VCaP (cell line): ENCODE results near the gene NSUN2.

Experiments
- H3K27ac ChIP-seq: fragments of 450-650 bp; 2 replicates; pipeline ENCODE4 v1.5.1; 2017
- CTCF ChIP-seq: fragments of 450-650 bp; conservative IDR thresholded peaks from 2 replicates; pipeline ENCODE4 v1.5.1; 2017; ENCODE audit warnings: mild to moderate bottlenecking, moderate library complexity

NSUN2 gene

DNA sequence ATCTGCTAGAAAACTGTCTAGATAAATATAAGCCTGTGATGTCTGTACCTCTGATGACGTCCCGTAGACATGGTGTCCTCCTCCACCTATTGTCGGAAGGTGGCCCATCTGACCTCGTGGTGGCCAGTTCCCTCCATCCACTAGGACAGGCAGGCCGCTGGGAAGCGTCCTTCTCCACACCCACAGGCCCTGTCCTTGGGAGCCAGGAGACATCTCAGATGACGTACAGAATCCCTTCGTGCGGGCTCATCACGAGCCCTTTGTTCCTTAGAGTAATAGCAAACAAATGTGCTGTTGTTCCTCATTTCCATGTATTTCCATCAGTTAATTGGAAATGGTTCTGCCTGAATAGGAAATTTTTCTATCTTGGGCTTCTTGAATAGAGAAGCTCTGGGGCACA lies 42.0 kb upstream of the NSUN2 start:
- no peak overlapping the region for H3K27ac ChIP-seq
- no peak for TF ChIP-seq CTCF

DNA sequence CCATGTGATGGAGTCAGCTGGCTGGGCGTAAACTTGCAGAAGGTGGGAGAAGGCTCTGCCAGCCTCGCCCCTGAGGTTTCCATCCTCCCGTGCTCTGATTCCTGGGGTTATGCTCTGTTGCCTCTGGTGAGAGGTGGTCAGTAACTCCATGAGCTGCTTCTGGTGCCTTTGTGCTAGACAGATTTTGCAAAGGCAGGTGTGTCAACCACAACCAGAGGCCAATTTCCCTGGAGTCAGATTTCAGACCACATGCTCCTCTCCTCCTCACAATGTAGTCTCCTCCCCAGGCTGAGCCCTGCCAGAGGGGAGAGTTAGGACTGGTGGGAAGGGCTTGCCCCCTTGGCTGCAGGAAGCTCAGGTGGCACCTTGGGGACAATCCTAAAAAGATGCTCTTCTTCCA lies 41.6 kb upstream of the NSUN2 start:
- H3K27ac ChIP-seq: no peak overlapping the region
- TF ChIP-seq CTCF: no peak

DNA sequence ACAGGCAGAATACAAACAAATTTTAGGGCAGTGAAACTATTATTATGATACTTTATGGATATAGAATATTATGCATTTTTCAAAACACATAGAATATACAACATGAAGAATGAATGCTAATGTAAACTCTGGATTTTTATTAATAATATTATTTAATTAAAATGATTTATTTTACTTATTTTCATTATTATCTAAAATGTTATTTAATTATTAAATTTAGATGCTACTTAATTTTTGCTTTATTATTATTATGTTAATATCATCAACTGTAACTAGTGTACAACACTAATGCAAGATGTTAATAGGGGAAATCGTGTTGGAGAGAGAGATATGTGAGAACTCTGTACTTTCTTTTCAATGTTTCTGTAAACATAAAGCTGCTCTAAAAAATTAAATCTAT lies 41.1 kb upstream of the NSUN2 start:
- H3K27ac ChIP-seq: no peak overlapping the region
- TF ChIP-seq CTCF: no peak

- TF ChIP-seq CTCF: no peak
Observed at GRCh38 chr5:6673031-6673430, 40.2 kb upstream of the NSUN2 start.

DNA sequence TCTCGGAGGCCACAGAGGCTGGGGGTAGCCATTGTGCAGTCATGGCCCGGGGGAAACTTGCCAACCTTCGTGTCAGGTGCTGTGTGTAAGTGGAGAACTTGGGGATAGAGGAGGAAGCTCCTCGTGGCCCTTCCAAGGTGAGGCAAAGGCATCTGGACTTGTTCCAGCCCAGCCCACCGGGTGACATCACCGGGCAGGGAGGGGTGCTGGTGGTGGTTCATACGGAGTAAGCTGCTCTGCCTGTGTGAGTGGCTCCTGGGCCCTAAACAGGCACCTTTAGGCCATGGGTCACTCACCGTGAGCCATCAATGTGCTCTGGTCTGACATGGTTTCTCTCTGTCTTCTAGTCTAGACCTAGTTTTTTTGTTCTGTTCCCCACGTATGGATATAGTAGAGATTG lies 35.9 kb upstream of the NSUN2 start:
- peak overlapping the region; percentile 44; the same call in 1 of the 2 replicates for H3K27ac ChIP-seq

More at GRCh38 chr5:6673031-6673430, 40.2 kb upstream of the NSUN2 start:
- no peak overlapping the region for H3K27ac ChIP-seq

- no peak for TF ChIP-seq CTCF
- no peak overlapping the region for H3K27ac ChIP-seq
Observed at GRCh38 chr5:6667648-6668047, 34.8 kb upstream of the NSUN2 start.

- no peak overlapping the region for H3K27ac ChIP-seq
- TF ChIP-seq CTCF: no peak
Observed at GRCh38 chr5:6666762-6667161, 33.9 kb upstream of the NSUN2 start.

DNA sequence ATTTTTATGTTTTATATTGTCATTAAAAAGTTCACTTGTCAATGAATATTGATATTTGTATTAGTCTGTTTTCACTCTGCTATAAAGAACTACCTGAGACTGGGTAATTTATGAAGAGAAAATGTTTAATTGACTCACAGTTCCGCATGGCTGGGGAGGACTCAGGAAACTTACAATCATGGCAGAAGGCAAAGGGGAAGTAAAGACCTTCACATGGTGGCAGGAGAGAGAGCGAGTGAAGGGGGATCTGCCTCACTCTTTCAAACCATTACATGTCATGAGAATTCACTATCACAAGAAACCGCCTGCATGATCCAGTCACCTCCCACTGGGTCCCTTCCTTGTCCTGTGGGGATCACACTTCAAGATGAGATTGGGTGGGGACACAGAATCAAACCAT lies 27.8 kb upstream of the NSUN2 start:
- no peak overlapping the region for H3K27ac ChIP-seq
- TF ChIP-seq CTCF: no peak
